ENCODE results near the gene ADAM15.

- TF ChIP-seq CTCF (conservative IDR thresholded peaks at IDR 0.05) (no peak), EZH2 (IDR thresholded peaks at IDR 0.05; ENCODE audit: low read depth) (no peak)
These were observed 37.5 kb upstream of the ADAM15 start for GRCh38 chr1:155013632-155014031.

Measured in PC-9 (cell line).